NCI-H2081 treated with DMSO at 0.1 percent for 48 hours (cell line): ENCODE measurements around the gene PBX1.

Experiments used
- DNase-seq: peaks from one replicate; lab custom pipeline; 2025; lab: John Stamatoyannopoulos, UW

The PBX1 gene

DNA sequence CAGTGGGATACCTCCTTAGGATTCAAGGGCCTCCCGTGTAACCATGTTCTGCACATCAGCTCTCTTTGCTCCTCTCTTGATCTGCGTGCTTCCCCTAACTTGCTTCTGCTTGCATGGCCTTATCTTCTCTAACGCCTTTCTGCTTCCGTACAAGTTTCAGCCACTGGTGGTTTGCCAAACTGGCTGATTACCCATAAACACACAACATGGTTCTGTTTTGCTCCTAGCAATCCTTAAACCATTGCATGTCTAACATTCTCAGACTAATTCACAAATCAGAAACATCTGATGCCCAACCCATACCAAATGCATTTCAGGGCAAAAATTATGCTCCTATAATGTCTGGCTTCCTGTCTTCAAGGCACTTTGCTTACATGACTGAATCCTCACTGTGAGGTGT, 166.4 kb downstream of the PBX1 start:
- no peak for DNase-seq

GRCh38 chr1:164726235-164726634, 167.3 kb downstream of the PBX1 start:
- no peak for DNase-seq

DNA sequence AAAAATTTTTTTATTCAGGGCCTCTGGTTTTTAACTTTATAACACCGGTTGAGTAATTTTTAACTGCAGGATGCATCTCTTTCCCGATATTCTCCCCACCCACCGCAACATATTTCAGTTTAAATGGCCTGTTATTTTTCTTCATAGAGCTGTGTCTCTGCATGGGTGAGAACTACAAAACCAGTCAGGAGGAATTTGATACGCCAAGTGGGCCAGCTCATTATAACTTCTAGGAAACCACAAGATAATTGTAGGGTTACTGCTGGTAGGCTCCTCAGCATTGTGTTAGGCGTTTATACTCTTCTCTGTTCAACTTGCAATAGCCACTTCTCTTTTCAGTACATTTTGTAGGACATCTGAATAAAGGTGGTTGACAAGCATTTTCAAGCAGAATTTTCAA, 169.7 kb downstream of the PBX1 start:
- no peak for DNase-seq

DNA sequence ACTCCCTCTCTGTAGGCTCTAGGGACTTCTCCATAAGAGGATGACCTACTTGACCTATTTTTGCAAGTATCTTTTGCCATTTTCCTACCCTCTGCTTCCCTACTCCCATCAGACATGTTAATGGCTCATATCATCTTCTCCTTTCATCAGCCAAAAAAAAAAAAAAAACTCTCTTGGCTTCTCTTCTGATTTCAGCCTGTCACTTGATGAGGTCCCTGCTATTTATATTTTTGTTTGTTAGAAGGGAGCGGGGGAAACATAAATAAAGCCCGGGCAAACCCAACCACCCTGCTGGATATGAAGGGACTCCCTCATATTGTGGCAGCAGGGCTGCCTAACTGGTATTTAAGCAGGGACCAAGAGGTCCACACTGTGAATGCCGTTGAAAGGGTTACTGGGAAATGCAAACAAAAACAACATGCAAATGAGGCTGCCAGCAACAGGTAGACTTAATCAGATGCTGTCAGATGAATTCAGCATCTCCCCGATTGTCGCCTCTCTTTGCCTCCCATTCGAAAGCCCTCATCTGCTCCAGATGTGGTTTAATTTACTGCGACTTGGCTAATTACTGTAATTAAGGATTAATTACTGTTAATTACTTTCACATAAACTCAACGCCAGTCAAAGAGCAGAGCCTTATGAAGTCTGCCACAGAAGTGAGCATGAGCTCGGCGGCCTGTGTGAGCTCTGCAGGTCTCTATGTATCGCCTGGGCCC, 172.3 kb downstream of the PBX1 start:
- no peak for DNase-seq

GRCh38 chr1:164733070-164733469, 174.1 kb downstream of the PBX1 start:
- DNase-seq = no peak

GRCh38 chr1:164733734-164734133, 174.8 kb downstream of the PBX1 start:
- DNase-seq = no peak

- DNase-seq = no peak
Measured at GRCh38 chr1:164735315-164736052, 176.5 kb downstream of the PBX1 start.

DNA sequence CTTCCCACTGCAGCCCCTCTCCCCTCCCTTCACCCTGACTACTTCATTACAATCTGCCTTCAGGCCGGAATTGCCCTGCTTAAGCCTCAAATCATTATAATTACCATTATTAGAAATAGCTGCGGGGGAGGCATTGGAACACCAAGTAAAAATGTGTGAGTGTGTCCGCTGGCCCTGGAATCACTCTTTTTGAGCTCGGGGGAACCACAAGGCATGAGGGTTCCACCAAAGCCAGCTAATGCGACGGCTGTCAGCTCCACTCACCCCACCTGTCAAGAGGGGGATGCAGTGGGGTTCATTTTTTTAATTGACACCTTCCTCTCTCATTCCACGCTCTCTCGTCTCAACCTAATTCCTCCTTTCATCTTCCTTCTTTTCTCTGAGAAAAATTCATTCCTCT, 177.2 kb downstream of the PBX1 start:
- no peak for DNase-seq

- no peak for DNase-seq
Measured at GRCh38 chr1:164739189-164739588, 180.2 kb downstream of the PBX1 start.

DNA sequence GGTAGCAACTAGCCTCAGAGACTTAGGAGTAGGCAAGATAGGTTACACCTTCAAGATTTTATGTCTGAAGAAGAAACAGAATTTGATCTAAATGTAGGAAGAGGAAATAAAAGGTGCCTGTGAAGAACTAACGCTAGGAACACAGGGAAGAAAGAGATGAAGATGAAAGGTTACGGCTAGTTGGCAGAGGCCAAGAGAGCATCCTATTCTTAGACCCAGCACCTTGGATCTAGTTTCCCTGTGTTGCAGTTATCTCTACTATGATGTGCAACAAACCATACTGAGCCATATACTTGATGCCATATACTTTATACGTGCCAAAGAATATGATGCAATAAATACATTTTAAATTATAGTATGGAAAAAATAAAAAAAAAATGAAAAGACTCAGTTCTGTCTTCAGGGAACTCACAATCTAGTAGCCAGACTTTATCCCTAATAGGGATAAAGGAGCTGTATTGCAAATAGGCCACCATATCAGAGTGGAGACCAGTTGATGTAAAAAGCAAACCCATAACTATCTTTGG, 181.1 kb downstream of the PBX1 start:
- no peak for DNase-seq

- DNase-seq = no peak
Measured at GRCh38 chr1:164742745-164743144, 183.8 kb downstream of the PBX1 start.

DNA sequence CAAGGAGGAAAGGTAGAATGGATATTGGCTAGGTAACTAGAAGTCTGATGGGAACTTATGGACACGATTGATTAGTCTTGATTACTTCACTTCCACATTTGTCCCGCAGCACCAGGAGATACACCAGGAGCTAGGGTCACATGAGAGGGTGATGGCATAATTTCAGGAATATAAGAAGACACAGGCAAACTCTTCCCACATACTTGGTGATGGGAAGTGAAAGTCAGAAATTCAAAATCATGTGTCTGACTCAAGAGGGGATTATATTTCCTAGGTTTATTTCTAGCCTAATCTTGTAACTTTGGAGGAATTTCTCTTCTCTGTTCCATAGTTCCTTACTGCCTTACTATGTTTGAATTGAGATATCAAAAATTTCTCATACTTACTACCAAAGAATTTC, 185.0 kb downstream of the PBX1 start:
- DNase-seq = no peak

DNA sequence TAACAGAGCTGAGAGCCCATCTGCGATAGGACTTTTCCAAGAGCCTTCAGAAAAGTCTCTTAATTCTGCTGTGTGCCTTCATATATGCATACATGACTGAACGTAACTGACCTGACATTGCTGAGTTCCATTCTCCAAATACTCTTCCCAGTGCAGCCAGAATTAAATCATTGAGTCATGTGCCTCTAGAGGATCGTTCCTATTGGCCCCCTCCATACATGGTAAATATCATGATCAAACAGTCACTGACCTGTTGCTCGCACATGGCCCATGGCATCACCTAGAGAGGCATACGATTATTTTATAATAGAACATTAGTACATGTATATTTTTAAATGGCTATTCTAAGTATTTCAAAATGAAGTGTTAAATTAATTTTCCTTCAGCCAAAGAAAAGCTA, 186.8 kb downstream of the PBX1 start:
- no peak for DNase-seq

DNA sequence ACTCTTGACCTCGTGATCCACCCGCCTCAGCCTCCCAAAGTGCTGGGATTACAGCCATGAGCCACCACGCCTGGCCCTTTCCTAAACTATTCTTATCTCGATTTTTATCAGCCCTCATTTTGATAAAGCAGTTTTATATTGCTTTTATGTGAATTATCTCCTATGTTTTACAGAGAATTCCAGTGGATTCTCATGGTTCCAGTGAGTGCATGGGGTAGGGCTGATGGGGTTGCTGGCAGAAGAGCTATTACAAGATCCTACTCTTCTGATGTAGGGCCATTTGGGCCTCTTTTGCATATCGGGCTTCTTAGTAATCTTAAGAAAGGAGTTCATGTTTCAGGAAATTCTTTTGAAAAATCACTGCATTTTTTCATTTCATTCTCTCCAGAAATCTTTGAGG, 187.6 kb downstream of the PBX1 start:
- no peak for DNase-seq

GRCh38 chr1:164748253-164748899, 189.4 kb downstream of the PBX1 start:
- no peak for DNase-seq

DNA sequence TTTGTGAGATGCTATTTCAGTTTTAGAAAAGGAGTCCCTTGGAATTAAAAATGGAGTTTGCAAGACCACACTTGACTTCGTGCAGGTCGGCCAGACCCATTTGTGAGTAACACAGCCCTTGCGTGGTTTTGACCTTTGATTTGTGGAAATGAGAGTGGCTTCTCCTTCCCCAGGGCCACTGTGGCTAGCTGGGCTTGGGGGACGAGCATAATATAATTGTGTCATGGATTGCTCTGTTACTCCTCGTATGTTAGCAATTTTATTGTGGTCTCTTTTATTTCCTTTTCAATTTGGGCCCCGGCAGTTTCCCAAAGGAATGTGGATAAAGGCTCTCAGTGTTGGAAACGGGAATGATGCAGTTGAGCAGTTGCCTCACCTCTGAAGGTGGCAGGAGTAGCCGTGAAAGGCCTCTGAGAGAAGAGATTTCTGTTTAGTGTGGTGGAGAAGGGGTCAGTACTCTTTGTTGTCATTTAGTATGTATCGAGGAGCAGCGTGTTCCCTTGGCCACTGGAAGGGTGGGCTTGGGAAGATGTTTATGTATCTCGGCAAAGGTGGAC, 194.6 kb downstream of the PBX1 start:
- no peak for DNase-seq

- no peak for DNase-seq
Measured at GRCh38 chr1:164754088-164754600, 195.2 kb downstream of the PBX1 start.

- DNase-seq = no peak
Measured at GRCh38 chr1:164755690-164756089, 196.7 kb downstream of the PBX1 start.

DNA sequence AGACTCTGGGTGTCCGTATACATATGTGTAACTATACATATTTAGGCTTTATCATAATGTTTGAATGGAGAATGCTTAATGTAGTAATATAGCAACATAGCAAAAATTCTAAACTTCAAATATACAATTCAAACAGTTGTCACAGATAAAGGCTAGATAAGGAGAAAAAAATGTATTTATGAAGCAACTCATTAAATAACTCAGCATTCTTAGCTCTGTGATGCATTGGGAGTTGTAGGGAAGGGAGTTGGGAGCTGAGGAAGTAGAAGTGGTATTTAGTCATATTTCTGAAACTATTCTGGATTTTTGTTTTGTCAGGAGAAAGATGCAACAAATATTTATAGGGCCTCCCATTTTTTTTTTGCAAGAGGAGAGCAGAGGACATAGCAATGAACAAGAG, 197.8 kb downstream of the PBX1 start:
- DNase-seq = no peak

GRCh38 chr1:164757625-164758024, 198.6 kb downstream of the PBX1 start:
- DNase-seq = no peak

GRCh38 chr1:164759144-164759920, 200.3 kb downstream of the PBX1 start:
- no peak for DNase-seq
